ENCODE data around the gene FCN1.

FCN1 gene

DNA sequence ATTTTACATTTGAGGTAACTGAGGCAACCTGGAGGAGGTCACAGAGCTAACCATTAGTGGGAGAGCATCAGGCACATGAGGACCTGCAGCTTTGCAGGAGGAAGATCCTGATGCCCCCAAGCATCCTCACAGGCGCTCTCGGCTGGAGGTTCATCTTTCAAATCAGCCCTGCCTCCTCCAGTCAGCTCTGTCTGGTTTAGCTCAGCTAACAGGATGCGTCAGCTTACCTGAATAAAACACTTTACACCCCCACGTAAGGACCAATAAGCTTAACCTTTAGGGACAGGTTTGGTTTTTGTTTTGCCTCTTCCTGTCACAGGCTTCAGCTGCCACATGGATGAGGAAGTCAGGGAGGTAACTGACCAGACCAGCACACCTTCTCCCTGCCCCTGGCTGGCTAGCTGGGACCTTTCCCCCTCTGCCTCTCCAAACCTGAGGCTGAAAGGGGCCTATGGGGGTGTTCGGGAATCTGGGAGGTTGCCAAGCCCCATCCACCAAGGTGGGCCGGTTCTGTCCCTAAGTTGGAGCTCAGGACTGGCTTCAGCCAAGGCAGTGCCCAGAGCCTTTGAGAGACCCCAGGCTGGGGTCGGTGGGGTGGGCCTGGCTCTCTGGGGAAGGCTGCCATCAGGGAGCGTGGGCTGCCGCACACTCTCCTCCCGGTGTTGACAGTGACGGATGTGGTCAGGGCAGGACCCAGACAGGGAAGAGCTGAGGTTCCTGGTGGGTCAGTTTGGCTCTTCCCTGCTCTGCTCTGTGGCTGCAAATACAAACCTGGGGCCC, 20.0 kb upstream of the FCN1 start:
- in situ Hi-C loops (cut with MboI; ENCODE audit: low sequenced_read_pairs), result no loop called here

DNA sequence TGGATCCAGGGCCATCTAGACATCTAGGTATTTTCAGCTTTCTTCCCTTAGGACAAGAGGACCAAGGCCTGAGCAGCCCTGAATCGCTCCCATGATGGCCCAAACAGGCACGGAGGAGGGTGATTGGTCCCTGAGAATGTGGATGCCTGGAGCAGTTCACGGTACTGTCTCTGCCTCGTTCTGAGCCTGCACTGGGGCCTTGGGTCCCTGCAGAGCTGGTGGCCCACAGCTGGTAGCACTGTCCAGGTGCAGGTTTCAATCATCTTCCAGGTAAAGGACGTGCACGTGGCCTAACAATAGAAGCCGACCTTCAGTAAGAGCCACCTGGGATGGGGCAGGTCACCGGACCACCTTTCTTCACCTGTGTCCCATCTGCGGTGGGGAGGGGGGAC, 19.4 kb upstream of the FCN1 start:
- in situ Hi-C loops (cut with MboI; ENCODE audit: low sequenced_read_pairs), result no loop called here

DNA sequence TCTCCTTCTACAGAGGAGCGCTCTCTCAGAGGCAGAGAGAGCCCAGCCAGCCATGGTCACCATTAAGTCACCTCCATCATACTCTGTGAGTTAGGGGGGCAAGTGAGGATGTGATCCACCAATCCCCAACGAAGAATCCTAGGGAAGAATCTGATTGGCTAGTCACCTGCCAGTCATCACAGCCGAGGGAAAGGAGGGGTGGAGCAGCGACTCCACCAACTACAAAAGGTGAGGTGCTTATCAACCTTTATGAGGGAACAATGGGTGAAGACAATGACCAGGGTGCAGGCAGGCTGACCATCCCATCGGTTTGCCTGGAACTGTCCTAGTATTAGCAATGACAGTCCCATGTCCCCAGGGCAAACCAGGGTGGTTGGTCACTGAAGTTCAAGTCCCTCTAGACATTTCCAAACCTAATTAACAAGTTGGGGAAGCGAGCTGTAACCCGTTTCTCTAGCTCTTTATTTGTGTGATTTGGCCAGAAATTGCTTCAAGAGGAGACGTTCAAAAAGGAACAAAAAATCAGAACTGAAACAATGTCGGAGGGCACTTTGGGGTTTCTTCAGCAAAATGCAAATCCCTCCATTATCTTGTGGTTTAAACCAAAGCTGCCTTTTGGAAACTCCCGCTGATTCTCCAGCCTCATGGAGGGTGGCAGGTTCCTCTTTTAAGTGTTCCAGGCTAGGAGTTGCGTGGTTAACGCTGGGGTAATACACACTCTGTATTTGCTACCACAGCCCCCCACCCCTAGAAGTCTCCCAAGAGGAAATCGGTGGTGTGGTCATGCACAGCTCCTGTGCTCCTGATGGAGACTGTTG, 18.8 kb upstream of the FCN1 start:
- in situ Hi-C loops (cut with MboI; ENCODE audit: low sequenced_read_pairs), result no loop called here

DNA sequence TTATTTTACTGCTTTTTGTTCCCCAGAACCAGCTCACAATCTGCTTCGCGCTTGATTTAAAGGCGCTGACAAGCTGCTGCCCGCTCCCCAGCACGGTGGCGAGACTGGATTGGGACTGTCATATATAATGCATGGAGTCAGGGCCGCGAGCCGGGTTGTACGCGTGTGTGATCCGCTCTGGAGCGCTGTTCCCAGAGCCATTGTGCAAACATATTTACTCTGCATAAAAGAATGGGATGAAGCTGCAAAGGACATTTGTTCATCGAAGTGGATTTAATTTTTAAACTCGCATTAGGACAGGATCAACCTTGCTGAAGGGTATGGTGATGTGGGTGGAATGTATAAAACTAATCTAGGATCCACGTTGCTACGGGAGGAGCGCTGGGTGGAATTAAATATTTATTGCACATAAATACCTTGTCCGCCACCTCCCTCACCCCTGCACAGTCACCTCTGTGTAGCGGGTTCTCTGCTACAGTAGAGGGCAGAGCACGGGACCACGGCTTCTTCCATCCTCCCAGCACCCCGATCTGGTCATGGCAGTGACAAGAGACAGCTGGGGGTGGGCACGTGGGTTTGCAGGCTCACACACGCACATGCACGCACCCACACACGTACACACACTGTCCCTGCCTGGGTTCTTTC, 18.1 kb upstream of the FCN1 start:
- in situ Hi-C loops (cut with MboI; ENCODE audit: low sequenced_read_pairs), result no loop called here

DNA sequence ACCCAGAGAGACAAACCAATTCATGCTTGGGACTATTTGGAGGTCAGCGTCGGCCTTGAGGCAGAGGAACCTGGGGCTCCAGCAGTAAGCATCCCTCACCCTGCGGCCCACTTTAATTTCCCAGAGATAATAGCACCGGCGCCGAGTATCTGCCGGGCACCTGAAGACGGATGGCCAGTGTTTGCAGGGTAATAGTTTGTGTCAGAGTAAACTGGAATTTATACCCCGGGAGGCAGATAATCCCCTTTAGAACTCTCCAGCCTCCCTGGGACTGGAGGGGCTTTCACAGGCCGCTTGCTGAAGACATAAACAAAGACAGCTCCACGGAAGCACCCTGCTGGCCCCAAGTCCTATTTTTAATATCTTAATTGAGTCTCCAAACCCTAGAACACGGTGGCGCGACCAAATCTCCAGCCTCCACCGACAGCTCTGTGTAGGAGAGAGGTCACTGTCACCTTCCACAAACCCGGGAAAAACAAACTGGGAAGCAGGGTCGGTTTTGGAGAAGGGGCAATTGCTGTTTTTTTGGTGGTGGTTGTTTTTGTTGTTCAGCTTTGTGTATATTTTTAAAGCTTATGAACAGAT, 17.4 kb upstream of the FCN1 start:
- in situ Hi-C loops (cut with MboI; ENCODE audit: low sequenced_read_pairs), result no loop called here

DNA sequence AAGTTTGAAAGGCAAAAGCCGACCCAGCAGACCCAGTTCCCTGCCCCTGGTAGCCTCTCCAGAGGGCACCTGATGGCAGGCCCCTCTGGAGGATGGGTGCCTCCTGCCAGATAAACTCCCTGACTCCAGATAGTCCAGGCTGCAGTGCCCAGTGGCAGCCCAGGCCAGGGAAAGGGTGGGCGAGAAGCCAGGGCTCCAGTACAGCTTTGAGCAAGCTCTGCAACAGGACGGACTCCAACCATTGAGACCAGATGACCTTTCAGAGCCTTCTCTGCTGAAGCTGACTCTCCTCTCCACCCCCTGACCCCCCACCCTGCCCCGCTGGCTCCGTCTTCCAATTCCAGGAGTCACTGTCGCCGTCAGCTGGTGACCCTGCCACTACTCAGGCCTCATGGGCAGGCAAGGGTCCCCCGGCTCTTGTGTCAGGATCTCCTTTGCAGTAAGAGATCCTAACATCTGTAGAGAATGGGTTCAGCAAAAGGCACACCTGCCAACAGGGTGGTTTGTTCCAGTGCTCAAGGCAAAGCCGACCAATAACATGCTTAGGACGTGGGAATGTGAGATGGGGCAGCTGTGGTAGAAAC, 15.5 kb upstream of the FCN1 start:
- in situ Hi-C loops (cut with MboI; ENCODE audit: low sequenced_read_pairs), result no loop called here

DNA sequence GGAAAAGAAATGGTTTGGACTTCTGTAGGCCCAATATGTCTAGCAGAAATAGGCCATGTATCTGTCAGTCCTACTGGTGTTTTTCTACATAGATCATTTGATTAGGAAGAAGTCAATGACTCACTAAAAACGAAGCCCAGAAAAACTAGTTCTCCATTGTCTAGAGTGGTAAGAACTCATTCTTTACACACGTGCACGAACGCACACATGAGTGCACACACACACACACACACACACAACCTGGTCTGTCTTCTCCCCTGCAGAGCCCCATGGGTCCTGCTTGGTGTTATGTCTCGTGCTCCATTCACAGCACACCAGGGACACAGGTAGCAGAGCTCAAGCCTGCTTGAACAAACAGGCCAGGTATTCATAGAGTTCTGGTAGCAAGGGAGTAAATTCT, 14.9 kb upstream of the FCN1 start:
- in situ Hi-C loops (cut with MboI; ENCODE audit: low sequenced_read_pairs), result no loop called here

DNA sequence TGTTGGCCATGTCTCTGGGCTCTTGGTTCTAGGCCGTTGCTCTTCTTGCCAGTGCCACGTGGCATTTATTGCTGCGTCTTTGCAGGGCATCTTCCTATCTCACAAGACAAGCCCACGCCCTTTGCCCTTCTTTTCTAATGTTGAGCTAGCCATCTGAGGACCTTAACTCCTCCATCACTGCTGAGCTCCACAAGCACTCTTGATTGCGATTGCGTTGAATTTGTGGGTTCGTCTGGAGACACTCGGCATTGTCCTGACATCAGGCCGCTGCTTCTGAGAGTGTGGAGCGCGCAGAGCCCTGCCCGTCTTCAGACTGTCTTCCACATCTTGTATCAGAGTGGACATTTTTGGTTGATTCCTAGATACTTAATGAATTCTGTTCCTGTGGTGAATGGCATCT, 14.5 kb upstream of the FCN1 start:
- in situ Hi-C loops (cut with MboI; ENCODE audit: low sequenced_read_pairs), result no loop called here

DNA sequence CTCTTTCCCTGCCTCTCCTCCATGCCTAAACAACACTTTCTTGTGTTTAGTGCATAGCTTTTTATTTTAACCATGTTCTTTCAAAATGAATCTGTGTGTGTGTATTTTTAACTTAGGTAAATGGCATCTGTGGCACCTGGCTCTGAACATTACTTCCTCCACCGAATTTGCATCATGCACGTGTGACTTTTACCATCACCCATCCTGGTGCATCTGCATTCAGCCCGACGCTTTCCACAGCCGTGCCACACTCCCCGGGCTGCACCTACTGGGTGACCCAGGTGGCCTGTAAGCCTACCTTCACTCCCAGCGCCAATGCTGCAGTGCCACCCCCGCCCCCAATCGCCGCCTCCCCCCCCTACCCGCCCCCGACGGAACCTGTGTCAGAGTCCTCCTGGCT, 12.7 kb upstream of the FCN1 start:
- in situ Hi-C loops (cut with MboI; ENCODE audit: low sequenced_read_pairs), result no loop called here

DNA sequence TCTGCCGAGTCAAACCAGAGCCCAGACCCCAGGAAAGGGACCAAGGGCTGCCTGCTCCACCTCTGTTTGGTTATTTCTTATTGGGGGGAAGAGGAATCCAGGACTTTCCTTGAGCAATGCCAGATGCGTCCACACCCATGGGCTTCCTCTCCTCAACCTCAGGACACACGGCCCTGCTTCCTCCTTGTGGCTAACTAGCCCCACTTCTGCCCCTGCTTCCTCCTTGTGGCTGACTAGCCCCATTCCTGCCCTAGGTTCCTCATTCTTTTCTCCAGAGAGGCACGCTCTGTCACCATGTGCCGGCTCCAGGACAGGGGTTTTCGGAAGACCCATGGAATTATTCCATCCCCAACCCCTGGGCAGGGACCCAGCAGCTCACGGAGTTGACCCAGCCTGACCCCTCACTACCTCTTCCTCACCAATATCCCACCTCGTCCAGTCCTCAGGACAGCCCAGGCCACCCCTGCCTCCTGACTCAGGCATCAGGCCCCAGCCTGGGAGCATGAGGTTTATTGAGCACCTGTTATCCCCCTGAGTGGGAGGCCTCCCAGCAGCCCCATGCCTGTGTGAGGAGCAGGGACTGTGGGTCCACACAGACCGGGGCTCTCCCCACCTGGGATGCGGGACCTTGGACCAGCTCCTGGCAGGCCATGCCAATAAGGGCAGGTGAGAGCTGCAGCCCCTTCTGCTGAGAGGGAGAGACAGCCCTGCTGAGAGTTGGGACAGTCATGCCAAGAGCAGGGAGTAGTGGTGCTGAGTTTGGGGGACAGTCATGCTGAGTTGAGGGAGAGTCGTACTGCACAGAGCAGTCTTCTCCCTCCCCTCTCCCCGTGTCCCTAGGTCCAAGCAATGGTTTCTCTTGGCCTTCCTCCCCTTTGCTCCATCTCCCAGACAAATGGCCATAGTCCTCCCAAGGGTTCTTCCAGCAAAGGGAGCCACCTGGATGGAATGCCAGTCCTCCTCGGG, 11.8 kb upstream of the FCN1 start:
- in situ Hi-C loops (cut with MboI; ENCODE audit: low sequenced_read_pairs), result no loop called here

DNA sequence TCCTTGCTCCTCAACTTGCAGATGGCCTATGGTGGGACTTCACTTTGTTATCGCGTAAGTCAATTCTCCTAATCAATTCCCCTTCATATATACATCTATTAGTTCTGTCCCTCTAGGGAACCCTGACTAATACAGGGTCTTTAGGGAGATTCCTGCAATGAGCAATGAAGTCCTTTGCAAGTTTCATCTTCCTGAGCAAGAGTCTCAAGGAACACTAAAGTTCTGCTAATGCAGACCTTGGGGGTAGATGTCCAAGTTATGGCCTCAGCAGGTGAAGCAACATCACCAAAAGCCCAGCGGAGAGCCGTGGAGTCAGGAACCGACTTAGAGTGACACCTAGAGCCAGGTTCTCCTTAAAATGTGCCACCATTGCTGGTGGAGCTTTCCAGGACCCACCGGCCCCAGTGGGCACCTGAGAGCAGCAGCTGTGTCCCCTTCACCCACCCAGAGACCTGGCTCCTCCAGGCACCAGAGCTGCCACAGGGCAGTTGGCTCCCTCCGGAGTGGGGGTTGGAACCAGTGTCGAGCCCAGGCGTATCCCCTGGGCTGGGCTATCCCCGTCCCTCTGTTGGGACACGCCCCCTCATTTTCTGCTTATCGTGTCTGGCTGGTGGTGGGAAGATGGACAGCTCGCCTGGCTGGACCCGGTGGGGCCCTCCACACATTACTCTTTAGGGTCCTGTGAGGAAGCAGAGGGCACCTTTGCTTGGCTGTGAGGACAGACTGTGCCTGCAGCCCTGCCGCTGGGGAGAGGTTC, 10.9 kb upstream of the FCN1 start:
- in situ Hi-C loops (cut with MboI; ENCODE audit: low sequenced_read_pairs), result no loop called here

DNA sequence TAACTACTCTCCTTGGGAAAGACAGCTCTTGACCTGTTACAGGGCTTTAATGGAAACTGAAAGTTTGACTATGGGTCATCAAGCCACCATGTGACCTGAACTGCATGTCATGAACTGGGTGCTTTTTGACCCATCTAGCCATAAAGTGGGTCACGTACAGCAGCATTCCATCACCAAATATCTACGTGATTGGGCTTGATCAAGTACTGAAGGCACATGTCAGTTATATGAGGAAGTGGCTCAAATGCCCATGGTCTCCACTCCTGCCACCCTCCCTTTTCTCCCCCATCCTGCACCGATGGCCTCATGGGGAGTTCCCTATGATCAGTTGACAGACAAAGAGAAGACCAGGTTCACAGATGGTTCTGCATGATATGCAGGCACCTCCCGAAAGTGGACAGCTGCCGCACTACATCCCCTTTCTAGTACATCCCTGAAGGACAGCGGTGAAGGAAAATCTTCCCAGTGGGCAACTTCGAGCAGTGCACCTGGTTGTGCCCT, 7.3 kb upstream of the FCN1 start:
- in situ Hi-C loops (cut with MboI; ENCODE audit: low sequenced_read_pairs), result no loop called here

DNA sequence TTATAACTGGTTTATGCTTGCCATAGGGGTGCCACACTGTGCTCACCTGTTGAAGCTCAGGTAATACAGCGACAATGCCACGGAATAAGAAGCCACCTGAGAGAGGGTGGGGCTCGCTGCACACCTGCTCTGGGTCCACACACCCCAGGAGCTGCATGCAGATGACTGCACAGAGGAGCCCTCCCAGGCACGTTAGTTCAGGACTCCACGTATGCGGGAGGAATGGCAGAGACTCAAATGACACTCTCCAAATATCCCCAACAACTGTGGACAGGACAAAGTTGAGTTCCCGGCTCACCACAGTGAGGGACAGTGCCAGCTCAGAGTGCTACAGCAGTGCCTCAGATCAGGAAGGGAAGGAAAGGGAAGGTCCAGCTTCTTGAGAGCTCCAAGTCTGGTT, 5.8 kb upstream of the FCN1 start:
- in situ Hi-C loops (cut with MboI; ENCODE audit: low sequenced_read_pairs), result no loop called here

DNA sequence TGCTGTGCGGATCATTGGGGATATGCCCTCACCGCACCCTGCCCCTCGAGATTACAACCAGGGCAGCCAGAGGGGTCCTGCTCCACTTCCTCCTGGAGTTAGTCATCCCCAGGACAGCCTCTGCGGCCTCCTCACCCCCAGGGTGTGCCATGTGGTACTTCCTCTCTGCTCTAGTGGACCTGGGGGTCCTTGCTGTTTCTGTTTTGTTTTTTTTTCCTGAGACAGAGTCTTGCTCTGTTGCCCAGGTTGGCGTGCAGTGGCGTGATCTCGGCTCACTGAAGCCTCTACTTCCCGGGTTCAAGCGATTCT, 5.2 kb upstream of the FCN1 start:
- in situ Hi-C loops (cut with MboI; ENCODE audit: low sequenced_read_pairs), result no loop called here

DNA sequence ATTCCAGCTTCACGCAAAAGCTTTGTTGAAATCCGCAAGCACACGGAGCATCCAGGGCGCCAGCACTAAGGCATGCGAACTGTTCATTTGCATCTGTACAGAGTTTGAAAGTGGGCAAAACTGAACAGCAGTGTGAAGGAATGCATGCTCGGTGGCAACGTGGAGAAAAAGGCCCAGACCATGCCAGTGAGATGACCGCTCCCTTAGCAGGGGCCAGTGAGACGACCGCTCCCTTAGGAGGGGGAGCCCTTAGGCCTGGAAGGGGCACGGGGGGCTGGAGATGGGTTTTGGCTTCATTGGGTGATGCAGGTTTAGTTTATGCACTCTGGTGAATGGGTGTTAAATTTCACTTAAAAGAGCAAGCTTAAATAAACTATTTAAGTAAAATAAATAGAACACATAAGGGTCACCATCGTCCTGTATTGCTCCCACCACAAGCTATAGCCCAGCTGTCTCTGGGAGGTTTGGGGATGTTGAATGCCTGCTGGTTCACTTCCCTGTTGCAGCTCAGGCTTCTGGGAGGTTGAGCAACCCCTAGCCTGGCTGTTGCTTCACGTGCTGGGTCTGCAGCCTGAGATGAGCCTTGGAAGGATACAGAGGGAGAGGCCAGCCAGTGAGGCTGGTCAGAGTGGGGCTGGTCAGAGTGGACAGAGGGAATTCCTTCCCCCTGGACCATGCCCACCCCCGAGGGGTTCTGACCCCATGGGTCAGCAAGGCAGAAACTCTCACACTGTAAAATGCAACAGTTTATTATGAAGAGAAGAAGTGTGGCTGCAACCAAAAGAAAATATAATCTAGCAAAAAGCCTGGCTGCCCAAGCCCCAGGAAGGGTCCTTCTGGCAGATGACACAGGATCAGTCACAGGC, 4.6 kb upstream of the FCN1 start:
- in situ Hi-C loops (cut with MboI; ENCODE audit: low sequenced_read_pairs), result no loop called here

DNA sequence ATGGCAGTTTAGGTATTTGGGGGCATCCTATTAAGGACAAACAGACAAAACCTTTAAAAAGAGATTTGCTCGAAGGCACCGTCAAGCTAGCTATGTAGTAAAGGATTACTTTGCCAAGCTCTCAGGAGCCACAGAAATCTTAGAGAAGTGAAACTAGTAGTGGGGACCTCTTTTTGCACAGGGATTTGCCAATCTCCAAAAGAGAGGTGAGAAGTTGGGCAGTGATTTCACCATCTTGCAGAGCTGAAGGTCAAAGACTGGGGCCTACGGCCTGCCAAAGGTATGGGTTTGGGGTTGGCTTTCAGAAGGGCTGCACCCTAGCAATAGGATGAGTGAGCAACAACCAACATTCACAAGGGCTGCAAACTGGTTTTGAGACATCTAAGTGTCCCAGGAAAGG, 1.6 kb upstream of the FCN1 start:
- in situ Hi-C loops (cut with MboI; ENCODE audit: low sequenced_read_pairs), result no loop called here

DNA sequence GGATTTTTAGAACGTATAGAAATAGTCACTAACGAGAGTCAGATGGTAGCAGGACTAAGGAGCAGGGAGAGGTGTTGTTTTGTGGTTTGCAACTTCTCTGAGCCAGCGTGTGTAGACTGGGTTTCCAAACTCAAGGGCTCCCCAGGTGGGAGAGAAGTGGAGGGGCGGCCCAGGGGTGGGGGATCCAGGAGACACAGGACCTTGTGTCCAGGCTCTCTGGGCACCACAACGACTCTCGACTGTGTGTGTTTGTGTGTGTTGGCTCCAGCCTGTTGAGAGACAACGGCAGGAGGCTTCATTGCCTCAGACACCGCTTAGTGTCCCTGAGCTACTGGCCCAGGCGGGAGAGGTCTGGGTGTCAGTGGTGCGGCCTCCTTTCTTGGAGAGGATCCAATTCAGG, 934 bp upstream of the FCN1 start:
- in situ Hi-C loops (cut with MboI; ENCODE audit: low sequenced_read_pairs), result no loop called here

DNA sequence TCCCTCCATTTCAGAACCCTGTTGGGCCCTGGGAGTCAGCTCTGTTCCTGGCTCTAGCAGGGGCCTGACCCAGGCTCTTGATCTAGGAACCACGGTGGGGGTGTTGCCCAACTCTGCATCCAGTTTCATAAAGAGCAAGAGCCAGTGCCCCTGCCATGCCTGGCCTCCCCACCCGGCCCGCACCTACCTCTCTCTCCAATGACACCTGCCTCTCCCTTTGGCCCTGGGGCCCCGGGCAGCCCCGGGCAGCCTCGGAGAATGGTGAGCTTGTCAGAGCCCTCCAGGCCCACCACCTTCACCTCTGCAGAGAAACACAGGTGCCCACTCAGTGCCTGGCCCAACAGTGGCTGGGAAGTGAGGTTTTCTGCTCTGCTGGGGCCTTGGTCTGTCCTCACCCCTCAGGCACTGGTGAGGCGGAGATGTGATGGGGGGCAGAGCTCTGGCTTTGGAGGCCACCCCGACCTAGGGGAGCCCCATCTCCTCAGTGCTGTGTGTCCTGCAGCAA, 1.5 kb downstream of the FCN1 start:
- in situ Hi-C loops (cut with MboI; ENCODE audit: low sequenced_read_pairs), result no loop called here

All from HL-60/S4 treated with phorbol 12-myristate 13-acetate at 8.2 ng/mL for 4 days and 3 days (cell line).